HG03175 (cell line): ENCODE measurements around the gene PIGL.
"Not testable (repeated sequence)": the region's sequence is repeated elsewhere in the genome, so short reads cannot be mapped to it uniquely, and the experiment has no call there.

Experiments
- ATAC-seq: cut with Tn5 transposase; IDR thresholded peaks from one replicate; pipeline ENCODE4 v1.9.1; 2021; ENCODE audit warnings: mild to moderate bottlenecking, moderate library complexity; ENCODE audit not compliant: unreplicated experiment

Gene PIGL

GRCh38 chr17:16304830-16305229 lies 87.8 kb downstream of the PIGL start:
- no peak for ATAC-seq

GRCh38 chr17:16306211-16306610 lies 89.2 kb downstream of the PIGL start:
- ATAC-seq, result no peak

DNA sequence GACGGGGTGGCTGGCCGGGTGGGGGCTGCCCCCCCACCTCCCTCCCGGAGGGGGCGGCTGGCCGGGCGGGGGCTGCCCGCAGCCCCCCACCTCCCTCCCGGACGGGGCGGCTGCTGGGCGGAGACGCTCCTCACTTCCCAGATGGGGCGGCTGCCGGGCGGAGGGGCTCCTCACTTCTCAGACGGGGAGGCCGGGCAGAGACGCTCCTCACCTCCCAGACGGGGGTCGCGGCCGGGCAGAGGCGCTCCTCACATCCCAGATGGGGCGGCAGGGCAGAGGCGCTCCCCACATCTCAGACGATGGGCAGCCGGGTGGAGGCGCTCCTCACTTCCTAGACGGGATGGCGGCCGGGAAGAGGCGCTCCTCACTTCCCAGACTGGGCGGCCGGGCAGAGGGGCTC lies 95.1 kb downstream of the PIGL start:
- not testable (repeated sequence) for ATAC-seq

DNA sequence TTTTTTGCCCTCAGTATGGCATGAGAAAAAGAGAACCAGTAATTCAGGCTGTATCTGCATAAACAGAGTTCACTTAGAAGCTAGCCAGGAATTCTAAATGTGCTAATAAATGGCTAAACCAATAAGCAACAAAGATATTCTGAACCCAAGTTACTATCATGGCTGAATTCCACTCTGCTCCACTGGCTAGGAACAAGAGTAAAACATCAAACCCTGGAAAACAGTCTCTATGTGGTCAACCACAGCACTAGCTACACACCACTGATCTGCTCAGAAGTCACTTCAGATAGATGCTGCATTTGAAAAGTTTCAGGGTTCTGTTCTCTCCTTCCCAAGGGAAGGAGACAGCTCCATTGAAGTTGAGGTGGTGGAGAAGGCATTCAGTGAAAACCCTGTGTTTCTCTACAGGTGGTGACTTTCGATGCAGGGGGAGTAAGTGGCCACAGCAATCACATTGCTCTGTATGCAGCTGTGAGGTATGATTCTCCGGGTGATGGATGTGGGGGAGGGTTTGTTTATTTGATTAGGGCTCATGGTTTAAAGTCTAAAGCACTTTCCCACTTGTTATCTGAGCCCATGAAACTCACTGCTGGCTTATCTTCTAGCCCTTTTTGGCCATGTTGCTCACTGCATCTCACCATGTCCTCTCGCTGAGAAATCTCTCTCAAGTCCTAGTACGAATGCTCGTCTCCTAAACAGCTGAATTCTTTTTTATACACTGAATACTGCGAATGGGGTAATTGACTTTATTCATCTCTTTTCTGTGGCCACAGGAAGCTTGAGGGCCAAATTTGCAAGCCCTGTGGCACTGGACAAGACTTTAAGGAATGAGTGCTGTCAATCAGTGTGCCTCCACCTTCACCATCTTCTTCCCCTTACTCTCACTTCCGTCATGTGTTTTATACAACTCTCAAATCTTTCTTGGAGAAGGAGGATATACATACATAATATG lies 96.4 kb downstream of the PIGL start:
- ATAC-seq, result no peak

DNA sequence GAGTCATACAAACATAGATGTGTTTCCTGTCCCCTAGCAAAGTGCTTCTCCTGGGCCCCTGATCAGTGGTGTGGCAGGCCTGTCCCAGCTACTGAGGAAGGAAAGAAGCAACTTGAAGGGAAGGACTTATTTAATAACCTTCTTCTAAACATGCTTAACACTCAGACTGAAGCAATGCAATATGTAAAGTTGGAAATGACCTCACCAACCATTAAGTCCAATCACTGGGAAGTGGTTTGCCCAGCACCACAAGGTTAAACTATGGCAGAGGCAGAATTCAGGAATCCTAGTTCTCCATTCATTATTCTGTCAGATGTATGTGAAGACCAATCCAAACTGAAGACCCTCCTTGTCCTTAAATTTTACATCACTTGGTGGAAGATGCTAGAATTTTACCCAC lies 97.2 kb downstream of the PIGL start:
- no peak for ATAC-seq

- no peak for ATAC-seq
Measured at GRCh38 chr17:16314859-16315258, 97.8 kb downstream of the PIGL start.

DNA sequence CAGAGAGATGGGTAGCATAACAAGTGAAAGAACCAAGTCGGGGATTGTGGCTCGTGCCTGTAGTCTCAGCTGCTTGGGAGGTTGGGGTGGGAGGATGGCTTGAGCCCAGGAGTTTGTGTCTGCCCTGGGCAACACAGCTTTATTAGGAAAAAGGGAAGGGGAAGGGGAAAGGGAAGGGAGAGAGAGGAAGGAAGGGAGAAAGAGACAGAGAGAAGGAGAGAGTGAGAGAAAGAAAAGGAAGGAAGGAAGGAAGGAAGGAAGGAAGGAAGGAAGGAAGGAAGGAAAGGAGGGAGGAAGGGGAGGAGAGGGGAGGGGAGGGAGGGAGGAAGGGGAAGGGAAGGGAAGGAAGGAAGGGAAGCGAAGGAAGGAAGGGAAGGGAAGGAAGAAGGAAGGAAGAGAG lies 103.0 kb downstream of the PIGL start:
- no peak for ATAC-seq

DNA sequence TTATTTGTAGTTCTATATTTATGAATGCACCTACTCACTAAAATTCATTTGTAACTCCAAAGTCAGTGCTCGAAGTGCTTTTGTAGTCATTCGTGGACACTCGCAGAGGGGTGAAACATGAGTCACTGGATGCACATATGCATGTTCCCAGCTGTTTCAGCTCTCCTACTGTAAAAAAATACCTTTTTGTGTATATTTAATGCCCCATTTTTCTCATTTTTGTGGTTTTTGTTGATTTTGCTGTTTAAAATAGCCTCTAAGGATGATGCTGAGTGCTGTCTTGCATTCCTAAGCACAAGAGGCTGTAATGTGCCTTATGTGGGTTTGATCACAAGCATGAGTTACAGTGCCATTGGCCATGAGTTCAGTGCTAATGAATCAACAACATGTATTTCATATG lies 105.6 kb downstream of the PIGL start:
- no peak for ATAC-seq

- ATAC-seq, result no peak
Measured at GRCh38 chr17:16325964-16326363, 109.0 kb downstream of the PIGL start.

- no peak for ATAC-seq
Measured at GRCh38 chr17:16327018-16327417, 110.0 kb downstream of the PIGL start.

DNA sequence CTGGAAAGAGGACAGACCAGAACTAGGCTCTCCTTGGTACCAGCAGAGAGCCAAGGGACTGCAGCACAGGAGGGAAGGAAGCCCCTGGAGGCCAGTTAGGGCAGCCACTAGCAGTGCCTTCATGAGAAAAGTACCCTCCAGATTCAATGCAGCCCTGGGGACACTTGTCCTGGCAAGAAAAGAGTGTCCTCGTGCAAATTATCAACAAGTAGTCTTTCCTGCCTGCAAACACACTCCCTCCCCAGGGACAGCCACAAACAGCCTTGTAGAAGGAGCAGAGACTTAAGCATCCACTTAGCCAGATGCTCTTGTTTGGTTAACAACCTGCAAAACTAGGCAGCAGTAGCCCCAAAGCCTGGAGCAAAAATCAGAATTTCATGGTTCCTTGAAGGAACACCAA lies 112.0 kb downstream of the PIGL start:
- ATAC-seq, result no peak

DNA sequence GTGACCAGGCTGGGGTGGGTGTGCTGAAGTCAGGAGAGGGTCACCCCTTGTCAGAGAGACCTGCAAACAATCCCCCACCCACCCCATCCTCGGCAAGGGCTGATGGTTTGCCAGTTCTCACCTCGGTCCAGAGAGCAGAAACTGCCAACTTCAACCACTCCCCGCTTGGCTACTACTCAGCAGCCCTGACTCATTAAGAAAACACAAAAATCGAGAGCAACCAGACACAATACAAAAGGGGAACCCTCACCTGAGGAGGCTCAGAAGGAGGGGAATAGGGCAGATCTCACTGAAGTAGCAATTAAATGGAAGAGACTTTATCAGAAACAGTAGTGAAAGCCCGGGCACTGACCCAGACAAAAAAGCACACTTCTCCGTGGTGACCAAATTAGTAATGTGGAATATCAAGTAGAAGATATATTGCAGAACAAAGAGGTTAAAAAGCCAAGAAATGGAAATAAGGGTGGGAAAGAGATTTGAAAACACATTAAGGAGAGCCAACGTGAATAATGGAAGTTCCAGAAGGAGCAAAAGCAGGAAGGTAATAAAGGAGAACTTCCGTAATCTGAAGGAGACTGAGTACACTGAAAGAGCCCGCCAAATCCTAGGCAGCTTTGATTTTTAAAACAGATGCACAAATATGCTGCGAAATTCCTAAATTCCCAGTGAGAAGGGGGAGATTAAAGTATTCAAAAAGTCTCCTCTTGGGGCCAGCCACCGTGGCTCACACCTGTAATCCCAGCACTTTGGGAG lies 112.7 kb downstream of the PIGL start:
- ATAC-seq, result no peak

DNA sequence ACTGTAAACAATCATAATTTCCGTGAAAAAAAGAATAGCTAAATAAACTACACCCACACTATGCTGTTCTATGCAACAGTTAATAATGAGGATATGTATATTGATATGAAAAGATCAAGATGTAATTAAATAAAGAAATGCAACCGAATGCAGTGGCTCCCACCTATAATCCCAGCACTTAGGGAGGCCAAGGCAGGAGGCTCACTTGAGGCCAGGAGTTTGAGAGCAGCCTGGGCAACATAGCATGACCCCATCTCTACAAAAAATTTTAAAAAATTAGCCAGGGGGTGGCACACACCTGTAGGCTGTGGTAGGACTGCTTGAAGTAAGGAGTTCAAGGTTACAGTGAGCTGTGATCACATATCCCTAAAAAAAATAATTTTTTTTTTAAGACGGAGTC lies 121.4 kb downstream of the PIGL start:
- ATAC-seq, result no peak

- ATAC-seq, result no peak
Measured at GRCh38 chr17:16339402-16339801, 122.4 kb downstream of the PIGL start.

DNA sequence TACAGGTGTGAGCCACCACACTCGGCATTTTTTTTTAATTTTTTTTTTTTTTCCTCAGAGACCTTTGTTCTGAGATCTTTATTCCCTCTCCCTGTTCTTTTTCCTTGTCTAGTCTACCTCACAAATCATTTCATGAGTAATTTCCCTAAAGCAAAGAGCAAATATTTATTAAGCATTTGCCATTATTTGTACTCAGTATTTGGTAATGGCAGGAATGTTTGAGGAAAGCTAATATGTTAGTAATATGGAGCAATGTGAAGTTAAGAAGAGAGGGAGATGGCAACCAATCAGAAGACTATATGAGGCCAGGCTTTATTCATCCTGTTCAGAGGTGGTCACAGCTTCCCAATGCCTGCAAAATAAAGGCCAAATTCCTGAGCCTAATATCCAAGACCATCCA lies 122.9 kb downstream of the PIGL start:
- no peak for ATAC-seq

DNA sequence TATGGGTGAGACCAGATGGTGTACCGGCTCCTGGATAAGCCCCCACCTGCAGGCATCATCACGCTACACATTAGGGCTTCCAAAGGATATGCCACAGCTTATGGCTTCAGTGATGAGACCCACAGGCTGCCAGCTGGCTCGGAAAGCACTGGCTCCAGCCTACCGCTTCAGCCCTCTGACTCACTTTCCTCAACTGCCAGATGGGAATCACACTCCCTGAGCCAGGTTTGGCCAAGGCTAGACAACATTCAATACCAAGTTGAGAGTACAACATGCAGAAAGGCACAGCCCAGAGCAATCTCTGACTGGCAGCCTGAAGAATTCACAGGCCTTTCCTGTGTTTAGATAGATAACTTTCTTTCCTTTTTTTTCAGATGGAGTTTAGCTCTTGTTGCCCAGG lies 126.0 kb downstream of the PIGL start:
- no peak for ATAC-seq

DNA sequence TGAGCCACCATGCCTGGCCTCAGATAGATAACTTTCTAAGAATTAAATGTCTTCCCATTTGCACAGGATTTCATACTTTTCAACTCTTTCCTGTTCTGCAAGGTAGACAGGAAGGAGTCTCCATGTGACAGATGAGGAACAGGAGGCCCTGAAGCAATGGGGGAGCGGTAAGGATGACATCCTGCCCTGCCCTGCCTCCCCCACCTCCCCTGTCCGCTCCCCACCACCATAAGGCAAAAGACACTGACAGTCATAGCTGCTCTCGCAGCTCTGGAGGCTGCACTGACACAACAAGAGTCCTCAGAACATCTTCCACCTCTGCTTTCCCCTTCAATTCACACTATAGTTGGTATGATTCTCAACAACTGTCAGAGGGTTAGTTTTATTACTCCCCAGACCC lies 126.6 kb downstream of the PIGL start:
- no peak for ATAC-seq

- no peak for ATAC-seq
Measured at GRCh38 chr17:16345565-16345964, 128.6 kb downstream of the PIGL start.

- no peak for ATAC-seq
Measured at GRCh38 chr17:16346721-16347271, 129.8 kb downstream of the PIGL start.

DNA sequence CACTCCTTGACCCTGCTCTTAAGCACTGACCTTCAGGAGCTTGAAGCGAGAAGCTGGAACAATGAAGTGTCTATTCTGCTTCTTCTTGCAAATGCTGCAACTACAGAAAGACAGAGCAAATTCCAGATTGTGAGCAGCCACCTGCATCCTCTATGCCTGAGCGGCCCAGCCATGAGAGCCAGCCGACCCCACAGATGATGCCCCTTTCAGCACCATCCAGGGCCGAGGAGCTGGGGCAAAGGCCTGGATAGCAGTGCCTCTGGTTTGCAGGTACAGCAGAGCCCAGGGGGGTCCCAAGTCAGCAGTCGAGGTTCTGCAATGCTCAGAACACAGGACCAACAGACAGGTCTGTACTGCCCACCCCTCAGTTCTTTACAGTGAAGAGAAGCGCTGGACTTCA lies 131.6 kb downstream of the PIGL start:
- ATAC-seq, result no peak

GRCh38 chr17:16349431-16349830 lies 132.4 kb downstream of the PIGL start:
- ATAC-seq, result no peak

DNA sequence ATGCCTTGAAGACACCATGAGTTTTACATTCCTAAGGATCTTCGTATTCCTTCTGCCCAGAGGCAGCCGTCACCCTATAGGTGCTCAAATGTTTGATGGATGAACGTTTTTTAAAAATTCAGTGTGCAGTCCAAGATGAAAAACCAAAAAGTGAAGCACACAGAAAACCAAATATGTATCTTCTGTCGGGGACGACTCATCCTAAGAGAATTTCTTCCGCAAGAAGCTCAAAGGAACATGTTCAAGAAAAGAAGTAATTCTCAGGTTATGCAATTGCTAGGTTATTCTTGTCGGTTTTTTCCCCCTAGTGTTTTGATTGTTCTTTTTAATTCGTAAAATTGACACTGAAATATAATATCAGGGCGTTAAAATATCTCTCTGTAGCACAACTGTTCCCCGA lies 134.8 kb downstream of the PIGL start:
- ATAC-seq, result no peak
